HEK293T (cell line): Measurements from ENCODE around the gene TMEM203.

Experiments used
- CTCF ChIA-PET: fragments of 350-600 bp; formaldehyde crosslinking; extraction: SDS; loops from one replicate; lab custom pipeline; 2021; ENCODE audit warnings: antibody characterized with exemption, inconsistent platforms; lab: Yijun Ruan, JAX
- POLR2A ChIA-PET: fragments of 350-600 bp; formaldehyde crosslinking; extraction: SDS; loops from one replicate; lab custom pipeline; 2020; ENCODE audit warnings: antibody characterized with exemption, inconsistent platforms; lab: Yijun Ruan, JAX
- DNase-seq: peaks from one replicate; pipeline ENCODE4 v3.0.0; 2012; ENCODE audit warnings: mixed read lengths; ENCODE audit errors: extremely low spot score
- ARNT ChIP-seq: fragments of 450-650 bp; IDR thresholded peaks from 2 replicates; pipeline ENCODE4 v1.6.1; 2017; ENCODE audit warnings: mild to moderate bottlenecking
- BHLHE40 ChIP-seq: fragments of 450-650 bp; IDR thresholded peaks from 2 replicates; pipeline ENCODE4 v1.6.1; 2016; ENCODE audit warnings: mild to moderate bottlenecking, moderate library complexity, borderline replicate concordance
- CTBP1 ChIP-seq: fragments of 450-650 bp; IDR thresholded peaks from 2 replicates; pipeline ENCODE4 v1.6.1; 2016; ENCODE audit warnings: borderline replicate concordance
- ELF4 ChIP-seq: fragments of 450-650 bp; IDR thresholded peaks from 2 replicates; pipeline ENCODE4 v1.6.1; 2017; ENCODE audit warnings: antibody characterized with exemption
- FOXA1 ChIP-seq: fragments of 450-650 bp; IDR thresholded peaks from 2 replicates; pipeline ENCODE4 v1.6.1; 2016; ENCODE audit warnings: mild to moderate bottlenecking
- FOXK2 ChIP-seq: fragments of 450-650 bp; IDR thresholded peaks from 2 replicates; pipeline ENCODE4 v1.6.1; 2016; ENCODE audit warnings: mild to moderate bottlenecking
- FOXM1 ChIP-seq: fragments of 450-650 bp; IDR thresholded peaks from 2 replicates; pipeline ENCODE4 v1.6.1; 2017; ENCODE audit warnings: mild to moderate bottlenecking, borderline replicate concordance
- HDGF ChIP-seq: fragments of 450-650 bp; IDR thresholded peaks from 2 replicates; pipeline ENCODE4 v1.6.1; 2017; ENCODE audit warnings: antibody characterized with exemption, borderline replicate concordance
- L3MBTL2 ChIP-seq: fragments of 450-650 bp; conservative IDR thresholded peaks from 2 replicates; pipeline ENCODE4 v1.6.1; 2016; ENCODE audit warnings: mild to moderate bottlenecking
- LEF1 ChIP-seq: fragments of 450-650 bp; IDR thresholded peaks from 2 replicates; pipeline ENCODE4 v1.6.1; 2017; ENCODE audit warnings: mild to moderate bottlenecking, borderline replicate concordance
- NFRKB ChIP-seq: fragments of 450-650 bp; IDR thresholded peaks from 2 replicates; pipeline ENCODE4 v1.6.1; 2016; ENCODE audit warnings: mild to moderate bottlenecking, moderate library complexity
- SP1 ChIP-seq: fragments of 450-650 bp; IDR thresholded peaks from 2 replicates; pipeline ENCODE4 v1.6.1; 2017
- SUZ12 ChIP-seq: fragments of 450-650 bp; IDR thresholded peaks from 2 replicates; pipeline ENCODE4 v1.6.1; 2016; ENCODE audit warnings: mild to moderate bottlenecking
- TARDBP ChIP-seq: fragments of 450-650 bp; IDR thresholded peaks from 2 replicates; pipeline ENCODE4 v1.6.1; 2016
- ZNF384 ChIP-seq: fragments of 450-650 bp; IDR thresholded peaks from 2 replicates; pipeline ENCODE4 v1.6.1; 2016
- TF ChIP-seq, protein P1 (sequence below): fragments of 450-650 bp; IDR thresholded peaks from 2 replicates; pipeline ENCODE4 v1.6.1; 2016

Gene TMEM203

DNA sequence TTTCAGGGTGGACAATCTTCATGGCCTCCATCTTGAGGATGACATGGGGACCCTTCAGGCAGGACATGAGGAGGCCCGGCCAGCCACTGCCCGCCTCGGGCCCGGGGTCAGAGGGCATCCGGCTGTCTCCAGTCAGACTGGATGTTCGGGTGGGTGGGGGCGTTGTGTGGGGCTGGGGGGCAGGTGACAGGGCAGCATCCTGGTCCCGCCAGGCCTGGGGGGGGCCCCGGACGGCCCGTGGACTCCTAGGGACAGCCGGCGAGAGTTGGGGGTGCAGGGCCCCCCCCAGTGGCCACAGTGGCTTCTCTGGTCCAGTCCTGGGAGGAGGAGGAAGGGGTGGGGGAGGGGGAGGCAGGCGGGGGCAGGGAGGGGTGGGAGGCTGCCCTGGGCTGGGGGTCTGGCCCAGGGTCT is 15.7 kb upstream of the TMEM203 start:
- no peak for TF ChIP-seq ZNF384
- no peak for TF ChIP-seq SUZ12
- TF ChIP-seq L3MBTL2, result no peak
- TF ChIP-seq ARNT, result no peak
- TF ChIP-seq ELF4, result no peak
- TF ChIP-seq FOXA1, result no peak
- no peak for TF ChIP-seq LEF1
- no peak for TF ChIP-seq NFRKB
- TF ChIP-seq FOXM1, result no peak
- TF ChIP-seq SP1, result no peak
- TF ChIP-seq TARDBP, result no peak
- TF ChIP-seq, protein P1, sequence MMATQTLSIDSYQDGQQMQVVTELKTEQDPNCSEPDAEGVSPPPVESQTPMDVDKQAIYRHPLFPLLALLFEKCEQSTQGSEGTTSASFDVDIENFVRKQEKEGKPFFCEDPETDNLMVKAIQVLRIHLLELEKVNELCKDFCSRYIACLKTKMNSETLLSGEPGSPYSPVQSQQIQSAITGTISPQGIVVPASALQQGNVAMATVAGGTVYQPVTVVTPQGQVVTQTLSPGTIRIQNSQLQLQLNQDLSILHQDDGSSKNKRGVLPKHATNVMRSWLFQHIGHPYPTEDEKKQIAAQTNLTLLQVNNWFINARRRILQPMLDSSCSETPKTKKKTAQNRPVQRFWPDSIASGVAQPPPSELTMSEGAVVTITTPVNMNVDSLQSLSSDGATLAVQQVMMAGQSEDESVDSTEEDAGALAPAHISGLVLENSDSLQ, result no peak
- no peak for TF ChIP-seq FOXK2
- CTCF ChIA-PET, result no interaction called here
- POLR2A ChIA-PET, result interaction anchor here (2.1 to 4.4 kb wide), 2 partner anchors 11 to 19 kb away, joined by 6 to 20 read pairs; partner anchors contain the start of gene TUBB4B
- DNase-seq, result no peak

DNA sequence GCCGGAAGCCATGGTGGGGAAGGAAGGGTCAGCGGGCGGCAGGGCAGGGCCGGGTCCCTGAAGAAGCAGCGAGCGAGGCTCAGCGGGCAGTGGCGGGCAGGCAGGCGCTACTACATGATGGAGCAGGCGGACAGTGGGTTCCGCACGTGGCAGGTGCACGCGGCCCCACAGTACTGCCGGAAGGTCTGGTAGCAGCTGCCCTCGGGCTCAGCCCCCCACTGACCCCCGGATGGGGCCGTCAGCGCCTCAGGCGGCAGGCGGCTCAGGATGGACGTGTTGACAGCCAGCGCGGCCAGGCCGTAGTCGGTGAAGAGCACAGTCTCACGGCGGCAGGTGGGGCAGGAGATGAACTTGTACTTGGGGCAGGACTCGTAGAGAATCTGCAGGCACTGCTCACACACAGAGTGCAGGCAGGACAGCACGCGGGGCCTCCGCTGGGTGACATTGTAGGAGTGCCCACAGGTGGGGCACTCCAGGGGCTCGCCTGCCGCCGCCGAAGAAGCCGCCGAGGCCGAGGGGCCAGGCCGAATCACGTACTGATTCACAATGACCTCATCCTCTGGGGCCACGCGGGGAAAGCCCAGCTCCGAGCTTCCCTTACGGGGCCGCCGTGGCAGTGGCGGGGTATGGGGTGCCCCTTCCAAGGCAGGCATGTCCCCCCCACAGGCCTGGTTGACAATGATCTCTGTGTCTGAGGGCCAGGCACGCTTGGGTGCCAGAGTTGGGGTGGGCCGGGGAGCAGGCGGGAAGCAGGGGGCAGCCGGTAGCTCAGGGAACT is 15.1 kb upstream of the TMEM203 start:
- TF ChIP-seq ZNF384 (no peak), L3MBTL2 (no peak), NFRKB (no peak), TARDBP (no peak), FOXM1 (no peak), ARNT (no peak), BHLHE40 (no peak), SUZ12 (no peak), FOXK2 (no peak), FOXA1 (no peak), HDGF (no peak), CTBP1 (no peak), LEF1 (no peak), SP1 (no peak)
- CTCF ChIA-PET, result no interaction called here
- DNase-seq, result no peak
- POLR2A ChIA-PET, result interaction anchor here (2.1 to 4.4 kb wide), 2 partner anchors 10 to 20 kb away, joined by 6 to 20 read pairs; partner anchors contain the start of gene TUBB4B

DNA sequence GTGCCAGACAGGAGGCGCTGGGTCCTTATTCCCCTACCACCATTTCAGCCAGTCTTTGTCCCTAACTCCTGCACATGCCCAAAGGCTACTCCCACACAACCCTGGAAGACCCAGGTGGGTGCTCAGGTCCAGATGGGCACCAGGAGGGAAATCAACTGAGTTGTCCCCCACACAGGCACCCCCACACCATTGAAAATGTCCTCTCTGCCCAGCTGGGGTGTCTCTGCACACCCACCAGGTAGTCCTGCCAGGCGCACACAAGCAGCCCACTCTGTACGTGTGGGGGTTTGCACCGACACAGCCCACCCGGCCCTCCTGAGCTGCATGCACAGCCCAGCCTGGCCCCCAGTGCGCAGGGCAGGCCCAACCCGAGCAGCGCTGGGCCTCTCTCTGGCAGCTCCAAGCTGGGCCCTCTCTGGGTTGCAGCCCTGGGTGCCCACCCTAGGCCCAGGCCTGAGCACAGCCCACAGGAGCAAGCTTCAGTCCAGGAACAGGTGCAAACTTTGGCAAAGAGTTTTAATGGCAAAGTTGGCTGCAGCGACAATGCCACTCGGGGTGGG is 14.4 kb upstream of the TMEM203 start:
- CTCF ChIA-PET, result no interaction called here
- POLR2A ChIA-PET, result interaction anchor here (1.1 to 4.4 kb wide), 3 partner anchors 10 to 31 kb away, joined by 3 to 20 read pairs (median 6); partner anchors contain the start of genes ANAPC2, SSNA1 and TUBB4B
- TF ChIP-seq ELF4 (no peak), ZNF384 (no peak)
- no peak for DNase-seq

DNA sequence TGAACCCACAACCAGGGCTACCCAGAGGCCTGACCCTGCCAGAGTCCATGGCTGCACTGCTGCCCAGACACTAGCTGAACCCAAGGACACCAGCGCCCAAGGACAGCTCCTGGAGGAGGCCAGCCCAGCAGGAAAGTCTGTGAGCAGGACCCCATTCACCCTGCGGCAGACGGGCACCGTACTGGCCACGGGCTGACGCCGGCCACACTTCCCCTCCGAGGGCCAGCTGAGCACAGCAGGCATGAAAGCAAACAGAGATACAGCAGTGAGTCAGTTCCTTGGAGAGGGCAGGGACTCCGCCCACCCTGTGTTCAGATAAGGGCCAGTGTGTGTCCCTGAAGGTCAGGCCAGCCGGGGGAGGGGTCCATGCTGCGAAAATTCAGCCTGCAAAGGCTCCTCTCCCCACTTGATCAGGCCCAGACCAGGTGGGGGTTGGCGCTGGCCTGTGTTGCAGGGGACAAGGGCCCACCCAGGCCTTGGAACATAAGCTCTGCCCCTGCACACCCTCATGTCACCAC is 13.4 kb upstream of the TMEM203 start:
- DNase-seq, result no peak
- TF ChIP-seq FOXA1 (no peak), LEF1 (no peak)
- ChIA-PET CTCF (no interaction called here), POLR2A (interaction anchor here (1.1 to 1.7 kb wide), 2 partner anchors 14 to 30 kb away, joined by 3 to 5 read pairs; partner anchors contain the start of genes ANAPC2, NDOR1, SSNA1 and TMEM203)

DNA sequence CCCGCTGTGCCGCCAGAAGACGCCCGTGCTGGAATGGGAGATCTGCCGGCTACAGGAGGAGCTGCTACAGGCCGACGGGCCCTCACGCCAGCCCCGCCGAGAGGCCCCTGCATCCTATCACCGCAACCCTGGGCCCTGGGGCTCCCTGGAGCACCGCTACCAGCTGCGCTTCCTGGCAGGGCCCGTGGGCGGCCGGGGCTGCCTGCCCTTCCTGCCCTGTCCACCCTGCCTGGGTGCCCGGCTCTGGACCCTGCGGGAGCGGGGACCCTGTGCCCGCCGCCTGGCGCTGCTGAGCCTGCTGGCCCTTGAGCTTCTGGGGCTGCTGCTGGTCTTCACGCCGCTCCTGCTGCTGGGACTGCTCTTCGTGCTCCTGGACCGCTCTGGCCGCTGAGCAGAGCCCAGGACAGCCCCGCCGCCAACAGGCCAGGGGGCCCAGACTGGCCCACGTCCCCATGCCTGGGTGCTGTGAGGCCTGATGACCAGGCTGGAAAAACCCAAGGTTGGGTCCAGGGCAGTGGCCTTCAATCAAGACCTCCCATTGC is 12.8 kb upstream of the TMEM203 start:
- ChIA-PET CTCF (no interaction called here), POLR2A (interaction anchor here (1.7 kb wide), 1 partner anchor 14 kb away, joined by 5 read pairs; the partner anchor contains the start of genes NDOR1 and TMEM203)
- no peak for TF ChIP-seq L3MBTL2
- TF ChIP-seq FOXA1, result no peak
- TF ChIP-seq FOXK2, result no peak
- no peak for TF ChIP-seq CTBP1
- TF ChIP-seq, protein P1, result no peak
- no peak for TF ChIP-seq BHLHE40
- no peak for TF ChIP-seq ELF4
- TF ChIP-seq LEF1, result no peak
- no peak for TF ChIP-seq ZNF384
- TF ChIP-seq SUZ12, result no peak
- no peak for TF ChIP-seq FOXM1
- TF ChIP-seq NFRKB, result no peak
- no peak for TF ChIP-seq TARDBP
- TF ChIP-seq SP1, result no peak
- TF ChIP-seq ARNT, result no peak
- no peak for TF ChIP-seq HDGF
- no peak for DNase-seq
